Uterus (tissue), 4 donors: Measurements from ENCODE around the gene NPRL2. TPM values are rescaled to one million over a fixed set of nuclear protein-coding genes. Genes with fewer than 3 reads are reported as not detected.

Source experiments
- DNase-seq, 2 donors: peaks; one replicate each; pipeline ENCODE4 v3.0.0-alpha.2; 2019 to 2020
- H3K27ac ChIP-seq, 2 donors: fragments of 200-600 bp; sonication (generic); 1 replicate in 1 of 2; 2 replicates in 1 of 2; pipeline ENCODE4 v1.5.1; 2016 to 2018
- H3K27me3 ChIP-seq, 2 donors: fragments of 200-600 bp; sonication (generic); one replicate each; pipeline ENCODE4 v1.5.1; 2018 to 2019; ENCODE audit warnings: control low read depth in 1 of 2
- H3K36me3 ChIP-seq, 2 donors: fragments of 200-600 bp; sonication (generic); one replicate each; pipeline ENCODE4 v1.5.1; 2019; ENCODE audit warnings: control low read depth in 1 of 2
- H3K4me1 ChIP-seq, 2 donors: fragments of 200-600 bp; sonication (generic); one replicate each; pipeline ENCODE4 v1.5.1; 2018 to 2019; ENCODE audit warnings: control low read depth in 1 of 2
- H3K4me3 ChIP-seq, 2 donors: fragments of 200-600 bp; sonication (generic); 1 replicate in 1 of 2; 2 replicates in 1 of 2; pipeline ENCODE4 v1.5.1; 2018 to 2019; ENCODE audit warnings: mild to moderate bottlenecking in 1 of 2
- H3K9me3 ChIP-seq, 2 donors: fragments of 200-600 bp; sonication (generic); one replicate each; pipeline ENCODE4 v1.5.1; 2019; ENCODE audit warnings: control low read depth in 1 of 2
- CTCF ChIP-seq, 4 experiments: fragments of 200-600 bp in 2 of 4; fragments of 450-650 bp in 2 of 4; sonication (generic) in 2 of 4; IDR thresholded peaks; one replicate each; pipeline ENCODE4 v1.5.1; 2016 to 2019; ENCODE audit warnings: antibody characterized with exemption in 4 of 4, mild to moderate bottlenecking in 2 of 4, moderate library complexity in 1 of 4
- POLR2A ChIP-seq, 2 donors: fragments of 450-650 bp; IDR thresholded peaks; one replicate each; pipeline ENCODE4 v1.6.1; 2016; ENCODE audit warnings: antibody characterized with exemption in 2 of 2, mild to moderate bottlenecking in 1 of 2, moderate library complexity in 1 of 2
- intact Hi-C: fragments of 100-400 bp; cut with DNase I; formaldehyde crosslinking; loops from one replicate; pipeline ENCODE4 v1.15.1; 2023; ENCODE audit warnings: low total_unique reads
- total RNA-seq, 4 donors: library from RNA; depleted of rRNA in 3 of 4; stranded (reverse); fragments of >200 nt in 3 of 4; gene quantifications; one replicate each; pipeline versions ENCODE4 v1.1.0 to v1.2.4, GENCODE V29; 2014 to 2023
- donor health status: DM: yes; HTN: yes; CAD: no.

The NPRL2 gene
- total RNA-seq, 4 donors from 2014 or later = 11.8 to 26.2 (median 16.0) TPM

GRCh38 chr3:50370594-50370993 is 20.0 kb upstream of the NPRL2 start:
- no peaks in the 10 kb centered on the region for H3K27me3 ChIP-seq
- intact Hi-C loops = loop anchor here (10.0 kb wide), 1 partner anchor 174 kb away; no protein-coding TSS in a partner anchor
- TF ChIP-seq POLR2A (IDR thresholded peaks at IDR 0.05) (no peak), CTCF (IDR thresholded peaks at IDR 0.05) (no peak)
- H3K4me1 ChIP-seq = no peaks in the 10 kb centered on the region
- H3K9me3 ChIP-seq = no peaks in the 10 kb centered on the region
- H3K27ac ChIP-seq = no peak overlapping the region
- no peak for DNase-seq
- no peaks in the 10 kb centered on the region for H3K36me3 ChIP-seq
- H3K4me3 ChIP-seq = no peak overlapping the region

GRCh38 chr3:50369012-50369670 is 18.6 kb upstream of the NPRL2 start:
- Histone ChIP-seq H3K27ac (no peak overlapping the region), H3K4me3 (no peak overlapping the region), H3K27me3 (no peaks in the 10 kb centered on the region), H3K36me3 (no peaks in the 10 kb centered on the region), H3K9me3 (no peaks in the 10 kb centered on the region), H3K4me1 (peaks cover 0 to 6% of the 10 kb centered on the region in 2 donors)
- intact Hi-C loops = no loop called here
- TF ChIP-seq CTCF (IDR thresholded peaks at IDR 0.05) = no peak
- no peak for TF ChIP-seq POLR2A (IDR thresholded peaks at IDR 0.05)
- no peak for DNase-seq

GRCh38 chr3:50365842-50366220 is 15.3 kb upstream of the NPRL2 start:
- DNase-seq = no peak
- no peak overlapping the region for H3K27ac ChIP-seq
- TF ChIP-seq POLR2A (IDR thresholded peaks at IDR 0.05) (no peak), CTCF (IDR thresholded peaks at IDR 0.05) (no peak)
- peaks cover 0 to 6% of the 10 kb centered on the region in 2 donors for H3K4me1 ChIP-seq
- no peaks in the 10 kb centered on the region for H3K9me3 ChIP-seq
- intact Hi-C loops = no loop called here
- H3K27me3 ChIP-seq = no peaks in the 10 kb centered on the region
- H3K36me3 ChIP-seq = no peaks in the 10 kb centered on the region
- peak overlapping the region in 1 of 2 donors; percentile 64 for H3K4me3 ChIP-seq

- Histone ChIP-seq H3K4me3 (peak overlapping the region; percentile 41 to 64), H3K9me3 (no peaks in the 10 kb centered on the region), H3K27ac (peak overlapping the region; percentile 30 to 75), H3K36me3 (no peaks in the 10 kb centered on the region), H3K27me3 (no peaks in the 10 kb centered on the region), H3K4me1 (peaks cover 0 to 6% of the 10 kb centered on the region in 2 donors)
- intact Hi-C loops = no loop called here
- TF ChIP-seq POLR2A (IDR thresholded peaks at IDR 0.05) (peak in 1 of 2 donors; percentile 26), CTCF (IDR thresholded peaks at IDR 0.05) (no peak)
- DNase-seq = peak; percentile 86 to 88
Measured at GRCh38 chr3:50365080-50365841, 14.7 kb upstream of the NPRL2 start.

GRCh38 chr3:50364573-50365079 is 14.1 kb upstream of the NPRL2 start:
- peak overlapping the region; percentile 41 to 64 for H3K4me3 ChIP-seq
- no peak for DNase-seq
- H3K9me3 ChIP-seq = no peaks in the 10 kb centered on the region
- intact Hi-C loops = no loop called here
- TF ChIP-seq POLR2A (IDR thresholded peaks at IDR 0.05) = no peak
- no peak for TF ChIP-seq CTCF (IDR thresholded peaks at IDR 0.05)
- no peaks in the 10 kb centered on the region for H3K36me3 ChIP-seq
- peaks cover 0 to 6% of the 10 kb centered on the region in 2 donors for H3K4me1 ChIP-seq
- no peaks in the 10 kb centered on the region for H3K27me3 ChIP-seq
- H3K27ac ChIP-seq = peak overlapping the region; percentile 30 to 75
